Natural killer cell (primary cell): ENCODE data around the gene CHRNA3. TPM values are rescaled to one million over a fixed set of nuclear protein-coding genes. Genes with fewer than 3 reads are reported as not detected.

Source experiments
- ATAC-seq, 3 donors: fragments of 150-1000 bp in 2 of 3; fragments of 200-7000 bp in 1 of 3; cut with Tn5 transposase; 1 replicate in 1 of 3; 2 replicates in 2 of 3; pipeline ENCODE4 v1.10.0; 2021; ENCODE audit warnings: mild to moderate bottlenecking in 2 of 3, moderate library complexity in 2 of 3
- DNase-seq, 2 donors: peaks; one replicate each; pipeline versions ENCODE4 v3.0.0 to v3.0.0-alpha.2; 2013 to 2021; ENCODE audit warnings: mixed read lengths in 1 of 2
- H3K27ac ChIP-seq: one replicate; pipeline ENCODE4 v1.5.1; 2013; ENCODE audit warnings: mild to moderate bottlenecking, low read length
- H3K27me3 ChIP-seq: one replicate; pipeline ENCODE4 v1.6.1; 2013; ENCODE audit warnings: low read length; ENCODE audit not compliant: control insufficient read depth, insufficient read depth
- H3K36me3 ChIP-seq: one replicate; pipeline ENCODE4 v1.6.1; 2013; ENCODE audit warnings: low read length; ENCODE audit not compliant: control insufficient read depth, insufficient read depth
- H3K4me1 ChIP-seq: one replicate; pipeline ENCODE4 v1.6.1; 2013; ENCODE audit warnings: low read length; ENCODE audit not compliant: control insufficient read depth, insufficient read depth
- H3K4me3 ChIP-seq: one replicate; pipeline ENCODE4 v1.5.1; 2013; ENCODE audit warnings: low read length
- H3K9me3 ChIP-seq: one replicate; pipeline ENCODE4 v1.6.1; 2013; ENCODE audit warnings: low read length; ENCODE audit not compliant: control insufficient read depth, insufficient read depth
- H3K27ac Mint-ChIP-seq, 2 donors: one replicate each; pipeline ENCODE4 v1.8.0; 2022; ENCODE audit warnings: mild to moderate bottlenecking in 2 of 2, mixed read lengths in 2 of 2, moderate library complexity in 1 of 2
- H3K27me3 Mint-ChIP-seq, 2 donors: one replicate each; pipeline ENCODE4 v1.8.0; 2022; ENCODE audit warnings: low read depth in 2 of 2, mixed read lengths in 2 of 2
- H3K36me3 Mint-ChIP-seq: one replicate; pipeline ENCODE4 v1.8.0; 2022; ENCODE audit warnings: mixed read lengths
- H3K4me1 Mint-ChIP-seq, 2 donors: one replicate each; pipeline ENCODE4 v1.8.0; 2022; ENCODE audit warnings: mixed read lengths in 2 of 2
- H3K4me3 Mint-ChIP-seq: one replicate; pipeline ENCODE4 v1.8.0; 2022; ENCODE audit warnings: mild to moderate bottlenecking, moderate library complexity, mixed read lengths
- H3K9me3 Mint-ChIP-seq, 2 donors: one replicate each; pipeline ENCODE4 v1.8.0; 2022; ENCODE audit warnings: mixed read lengths in 2 of 2
- CTCF ChIP-seq: fragments of 200-600 bp; IDR thresholded peaks from one replicate; pipeline ENCODE4 v1.8.0; 2022; ENCODE audit warnings: antibody characterized with exemption
- WGBS: methylation state at CpG from one replicate; pipeline ENCODE4 v1.1.7; 2013; ENCODE audit warnings: missing lambda C conversion rate; ENCODE audit not compliant: insufficient coverage; 5-methylcytosine and 5-hydroxymethylcytosine counted together
- intact Hi-C: fragments of 100-400 bp; cut with micrococcal nuclease; formaldehyde crosslinking; loops from one replicate; pipeline ENCODE4 v1.14.2; 2022
- total RNA-seq, 4 donors: library from RNA; stranded (reverse); fragments of 120-200 nt in 1 of 4; gene quantifications; one replicate each; pipeline versions ENCODE4 v1.2.3 to v1.2.4, GENCODE V29; 2013 to 2022

Gene CHRNA3
- total RNA-seq, 3 donors from 2014 or later (not counting 1 experiment from before 2014, with no cell fraction given) = not detected

- no peaks in the 10 kb centered on the region for H3K36me3 ChIP-seq
- H3K9me3 ChIP-seq = no peaks in the 10 kb centered on the region
- no peak overlapping the region for H3K4me3 ChIP-seq
- ATAC-seq = no peak
- no peak overlapping the region for H3K27ac Mint-ChIP-seq
- no peaks in the 10 kb centered on the region for H3K36me3 Mint-ChIP-seq
- no peaks in the 10 kb centered on the region for H3K27me3 ChIP-seq
- H3K4me1 Mint-ChIP-seq = no peaks in the 10 kb centered on the region
- no peaks in the 10 kb centered on the region for H3K4me1 ChIP-seq
- WGBS = 79% methylated on average over 4 of the region's 4 CpGs
- H3K27ac ChIP-seq = no peak overlapping the region
- no peak for TF ChIP-seq CTCF
- H3K27me3 Mint-ChIP-seq = peaks cover 4 to 8% of the 10 kb centered on the region in 2 donors
- DNase-seq = no peak
- intact Hi-C loops = no loop called here
- H3K9me3 Mint-ChIP-seq = no peaks in the 10 kb centered on the region
- no peak overlapping the region for H3K4me3 Mint-ChIP-seq
Measured at GRCh38 chr15:78573416-78573815, 47.4 kb downstream of the CHRNA3 start.

GRCh38 chr15:78571382-78571781 is 49.4 kb downstream of the CHRNA3 start:
- Mint-ChIP-seq H3K36me3 (no peaks in the 10 kb centered on the region), H3K4me1 (peaks cover 4 to 7% of the 10 kb centered on the region in 2 donors), H3K9me3 (no peaks in the 10 kb centered on the region), H3K27me3 (peaks cover 14 to 22% of the 10 kb centered on the region in 2 donors), H3K27ac (no peak overlapping the region), H3K4me3 (no peak overlapping the region)
- DNase-seq (no peak), ATAC-seq (no peak)
- no peaks in the 10 kb centered on the region for H3K9me3 ChIP-seq
- no peaks in the 10 kb centered on the region for H3K4me1 ChIP-seq
- no peak overlapping the region for H3K27ac ChIP-seq
- no peaks in the 10 kb centered on the region for H3K36me3 ChIP-seq
- H3K27me3 ChIP-seq = peaks cover 4% of the 10 kb centered on the region
- intact Hi-C loops = no loop called here
- no CpG with 5 or more reads among the region's 4 CpGs for WGBS
- no peak for TF ChIP-seq CTCF
- H3K4me3 ChIP-seq = no peak overlapping the region

- WGBS = 95% methylated on average over 2 of the region's 2 CpGs
- Mint-ChIP-seq H3K4me1 (peaks cover 9 to 10% of the 10 kb centered on the region in 2 donors), H3K36me3 (no peaks in the 10 kb centered on the region), H3K9me3 (no peaks in the 10 kb centered on the region), H3K4me3 (no peak overlapping the region), H3K27ac (no peak overlapping the region), H3K27me3 (peaks cover 14 to 24% of the 10 kb centered on the region in 2 donors)
- no peak for TF ChIP-seq CTCF
- intact Hi-C loops = no loop called here
- H3K4me1 ChIP-seq = peaks cover 6% of the 10 kb centered on the region
- no peaks in the 10 kb centered on the region for H3K9me3 ChIP-seq
- H3K4me3 ChIP-seq = no peak overlapping the region
- H3K27me3 ChIP-seq = peaks cover 5% of the 10 kb centered on the region
- H3K27ac ChIP-seq = no peak overlapping the region
- H3K36me3 ChIP-seq = no peaks in the 10 kb centered on the region
- DNase-seq (no peak), ATAC-seq (no peak)
Measured at GRCh38 chr15:78570710-78571109, 50.1 kb downstream of the CHRNA3 start.

- peaks cover 22 to 23% of the 10 kb centered on the region in 2 donors for H3K4me1 Mint-ChIP-seq
- DNase-seq = no peak
- Histone ChIP-seq H3K36me3 (no peaks in the 10 kb centered on the region), H3K27ac (no peak overlapping the region), H3K27me3 (peaks cover 5% of the 10 kb centered on the region), H3K9me3 (no peaks in the 10 kb centered on the region), H3K4me3 (no peak overlapping the region), H3K4me1 (peaks cover 17% of the 10 kb centered on the region)
- ATAC-seq = no peak
- no peak overlapping the region for H3K27ac Mint-ChIP-seq
- H3K36me3 Mint-ChIP-seq = no peaks in the 10 kb centered on the region
- TF ChIP-seq CTCF = no peak
- WGBS = 83% methylated on average over 4 of the region's 4 CpGs
- H3K27me3 Mint-ChIP-seq = peaks cover 14 to 24% of the 10 kb centered on the region in 2 donors
- H3K4me3 Mint-ChIP-seq = peak overlapping the region; percentile 11
- H3K9me3 Mint-ChIP-seq = no peaks in the 10 kb centered on the region
- intact Hi-C loops = no loop called here
Measured at GRCh38 chr15:78567531-78567930, 53.3 kb downstream of the CHRNA3 start.
